NCI-H526 treated with DMSO at 0.1 percent for 48 hours (cell line): ENCODE measurements around the gene EMILIN2.
A peak's percentile ranks its signal among the peaks of the same experiment; 100 is the strongest.
"Not testable (repeated sequence)": the region's sequence is repeated elsewhere in the genome, so short reads cannot be mapped to it uniquely, and the experiment has no call there.

Experiments
- DNase-seq: peaks from one replicate; lab custom pipeline; 2025; lab: John Stamatoyannopoulos, UW

Gene EMILIN2

DNA sequence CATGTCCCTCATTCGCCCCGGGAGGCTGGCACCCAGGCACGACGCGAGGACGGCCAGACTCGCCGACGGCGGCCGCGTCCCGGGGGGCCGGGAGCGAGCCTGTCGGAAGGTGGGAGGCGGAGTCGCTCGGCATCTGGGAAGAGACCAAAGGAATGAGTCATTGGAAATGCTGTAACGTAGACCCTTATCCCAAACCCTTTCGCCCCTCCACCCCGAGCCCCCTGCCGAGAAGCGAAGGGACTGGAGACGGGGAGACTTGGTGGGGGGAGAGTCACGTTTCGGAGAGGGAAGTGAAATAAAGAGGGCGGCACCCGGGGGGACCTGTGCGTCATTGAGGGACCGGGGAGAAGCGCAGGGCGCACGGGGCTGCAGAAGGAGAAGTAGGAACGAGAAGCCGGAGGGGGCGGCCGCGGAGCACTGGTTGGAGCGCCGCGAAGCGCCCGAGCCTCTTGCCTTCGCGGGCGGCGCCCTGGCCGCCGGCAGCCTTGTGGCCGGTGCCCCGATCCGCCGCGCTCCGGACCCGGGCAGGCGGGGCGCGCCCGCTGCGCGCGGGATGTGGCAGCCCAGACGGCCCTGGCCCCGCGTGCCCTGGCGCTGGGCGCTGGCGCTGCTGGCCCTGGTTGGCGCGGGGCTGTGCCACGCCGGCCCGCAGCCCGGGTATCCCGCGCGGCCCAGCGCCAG lies at the start of gene EMILIN2:
TSS of gene EMILIN2 (plus strand) at position 371 of the 681 bp plus-strand sequence. CDS start at position 554, 183 bp downstream.
- no peak for DNase-seq

DNA sequence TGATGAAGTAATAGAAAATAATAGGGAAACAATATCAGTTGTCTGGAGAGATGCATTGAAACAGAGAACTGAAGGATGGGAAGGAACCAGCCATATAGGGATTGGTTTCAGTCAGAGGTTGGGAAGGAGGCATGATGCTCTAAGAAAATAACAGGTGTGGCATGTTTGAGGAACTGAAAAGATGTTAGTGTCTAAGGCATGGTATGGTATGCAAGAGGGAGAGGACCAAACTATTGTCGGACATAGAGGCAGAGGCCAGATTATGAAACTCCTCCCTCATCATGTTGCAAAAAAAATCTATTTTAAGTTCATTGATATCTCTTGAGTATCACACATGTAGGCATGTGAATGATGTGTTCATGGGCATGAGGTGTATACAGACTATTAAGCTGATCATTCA lies 48.9 kb upstream of the EMILIN2 start:
- DNase-seq: no peak

DNA sequence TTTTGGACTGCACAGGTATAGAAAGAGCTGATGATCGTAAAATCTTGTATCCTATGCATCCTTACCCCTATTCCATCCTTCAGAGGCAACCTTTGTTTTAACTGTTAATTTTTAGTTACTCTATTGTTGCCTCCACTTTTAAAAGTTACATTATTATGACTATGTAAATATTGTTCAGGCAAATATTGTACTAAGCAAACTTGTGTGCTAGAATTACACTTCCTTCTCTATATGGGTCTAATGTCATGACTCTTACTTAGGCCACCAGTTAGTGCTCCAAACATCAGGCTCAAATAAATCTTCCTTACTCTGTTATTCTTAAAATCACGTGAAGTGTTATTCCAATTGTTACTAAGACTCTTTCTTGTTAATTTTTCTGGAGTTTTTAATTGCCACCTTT lies 47.4 kb upstream of the EMILIN2 start:
- DNase-seq: peak; percentile 3

DNA sequence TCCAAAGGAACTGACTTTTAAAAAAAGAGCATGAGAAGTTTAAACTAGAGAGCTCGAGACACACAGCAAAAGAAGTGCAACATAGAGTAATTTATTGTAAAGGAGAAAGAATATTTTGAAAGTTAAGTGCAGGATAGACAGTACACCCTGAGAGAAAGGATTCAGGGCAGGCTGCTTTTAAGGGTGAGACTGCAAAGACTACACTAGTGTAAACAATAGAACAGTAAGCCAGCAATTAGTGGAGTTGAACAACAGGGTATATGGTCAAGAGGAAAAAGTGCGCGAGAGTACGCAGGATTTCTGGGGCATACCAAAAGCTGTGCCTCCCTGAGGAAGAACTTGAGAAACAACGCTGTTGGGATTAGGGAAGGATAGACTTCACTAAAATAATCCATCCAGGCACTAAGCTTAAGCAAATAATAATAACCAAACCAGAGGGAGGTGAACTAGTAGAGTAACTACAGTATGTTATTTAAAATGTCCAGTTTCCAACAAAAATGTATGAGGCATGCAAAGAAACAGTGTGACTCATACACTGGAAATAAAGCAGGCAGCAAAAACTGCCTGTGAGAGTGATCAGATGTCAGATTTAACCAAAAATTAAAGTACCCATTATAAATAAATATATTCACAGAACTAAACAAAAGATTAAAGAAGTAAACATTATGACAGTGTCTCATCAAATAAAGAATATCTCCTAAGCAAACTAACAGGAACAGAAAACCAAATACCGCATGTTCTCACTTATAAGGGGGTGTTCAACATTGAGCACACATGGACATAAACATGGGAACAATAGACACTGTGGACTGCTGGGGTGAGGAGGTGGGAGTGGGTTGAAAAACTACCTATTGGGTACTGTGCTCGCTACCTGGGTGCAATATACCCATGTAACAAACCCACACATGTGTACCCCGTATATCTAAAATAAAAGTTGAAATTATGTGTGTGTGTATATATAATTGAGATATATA lies 40.5 kb upstream of the EMILIN2 start:
- no peak for DNase-seq

DNA sequence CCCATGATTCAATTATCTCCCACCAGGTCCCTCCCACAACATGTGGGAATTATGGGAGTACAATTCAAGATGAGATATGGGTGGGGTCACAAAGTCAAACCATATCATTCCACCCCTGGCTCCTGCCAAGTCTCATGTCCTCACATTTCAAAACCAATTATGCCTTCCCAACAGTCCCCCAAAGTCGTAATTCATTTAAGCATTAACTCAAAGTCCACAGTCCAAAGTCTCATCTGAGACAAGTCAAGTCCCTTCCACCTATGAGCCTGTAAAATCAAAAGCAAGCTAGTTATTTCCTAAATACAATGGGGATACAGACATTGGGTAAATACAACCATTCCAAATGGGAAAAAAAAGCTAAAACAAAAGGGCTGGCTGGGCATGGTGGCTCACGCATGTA lies 38.2 kb upstream of the EMILIN2 start:
- DNase-seq: not testable (repeated sequence)

DNA sequence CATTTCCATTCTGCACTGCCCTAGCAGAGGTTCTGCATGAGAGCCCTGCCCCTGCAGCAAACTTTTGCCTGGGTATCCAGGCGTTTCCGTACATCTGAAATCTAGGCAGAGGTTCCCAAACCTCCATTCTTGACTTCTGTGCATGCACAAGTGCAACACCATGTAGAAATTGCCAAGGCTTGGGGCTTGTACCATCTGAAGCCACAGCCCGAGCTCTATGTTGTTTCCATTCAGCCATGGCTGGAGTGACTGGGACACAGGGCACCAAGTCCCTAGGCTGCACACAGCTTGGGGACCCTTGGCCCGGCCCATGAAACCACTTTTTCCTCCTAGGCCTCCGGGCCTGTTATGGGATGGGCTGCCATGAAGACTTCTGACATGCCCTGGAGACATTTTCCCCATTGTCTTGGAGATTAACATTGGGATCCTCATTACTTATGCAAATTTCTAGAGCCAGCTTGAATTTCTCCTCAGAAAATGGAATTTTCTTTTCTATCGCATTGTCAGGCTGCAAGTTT lies 37.1 kb upstream of the EMILIN2 start:
- DNase-seq: not testable (repeated sequence)

DNA sequence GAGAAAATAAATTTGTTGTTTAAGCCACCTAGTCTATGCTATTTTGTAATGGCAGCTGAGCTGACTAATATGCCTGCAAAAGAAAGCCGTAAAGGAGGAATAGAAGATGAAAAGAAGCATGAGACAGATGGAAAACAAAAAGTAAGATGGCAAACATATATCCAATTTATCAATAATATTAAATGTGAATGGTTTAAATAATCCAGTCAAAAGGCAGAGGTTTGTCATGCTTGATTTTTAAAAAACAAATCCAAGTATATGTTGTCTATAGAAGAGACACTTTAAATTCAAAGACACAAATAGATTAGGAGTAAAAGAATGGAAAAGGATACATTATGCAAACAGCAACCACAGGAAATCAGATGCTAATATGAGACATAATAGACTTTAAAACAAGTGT lies 35.4 kb upstream of the EMILIN2 start:
- no peak for DNase-seq

DNA sequence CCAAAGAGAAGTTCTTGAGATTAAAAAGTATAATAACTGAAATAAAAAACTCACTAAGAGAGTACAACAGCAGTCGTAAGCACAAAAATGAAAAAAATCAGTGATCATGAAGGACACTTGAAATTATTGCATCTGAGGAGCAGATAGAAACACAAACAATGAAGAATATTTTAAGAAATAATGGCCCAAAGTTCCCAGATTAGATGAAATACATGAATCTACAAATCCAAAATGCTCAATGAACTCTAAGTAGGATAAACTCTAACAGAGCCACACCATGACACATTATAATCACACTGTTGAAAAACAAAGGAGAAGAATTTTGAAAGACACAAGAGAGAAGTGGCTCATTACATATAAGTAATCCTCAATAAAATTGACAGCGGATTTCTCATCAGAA lies 31.9 kb upstream of the EMILIN2 start:
- DNase-seq: no peak

DNA sequence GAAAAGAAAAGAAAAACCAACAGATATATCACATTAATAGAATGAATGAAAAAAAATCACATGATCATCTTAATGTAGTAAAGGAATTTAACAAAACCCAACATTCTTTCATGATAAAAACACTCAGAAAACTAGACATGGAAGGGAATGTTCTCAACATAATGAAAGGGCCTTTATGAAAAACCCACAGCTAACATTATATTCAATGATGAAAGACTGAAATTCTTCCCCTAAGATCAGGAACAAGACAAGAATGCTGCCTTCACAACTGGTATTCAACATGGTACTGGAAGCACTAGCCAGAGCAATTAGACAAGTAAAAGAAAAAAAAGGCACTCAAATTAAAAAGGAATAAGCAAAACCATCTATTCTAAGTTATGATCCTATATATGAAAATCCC lies 28.5 kb upstream of the EMILIN2 start:
- DNase-seq: no peak

DNA sequence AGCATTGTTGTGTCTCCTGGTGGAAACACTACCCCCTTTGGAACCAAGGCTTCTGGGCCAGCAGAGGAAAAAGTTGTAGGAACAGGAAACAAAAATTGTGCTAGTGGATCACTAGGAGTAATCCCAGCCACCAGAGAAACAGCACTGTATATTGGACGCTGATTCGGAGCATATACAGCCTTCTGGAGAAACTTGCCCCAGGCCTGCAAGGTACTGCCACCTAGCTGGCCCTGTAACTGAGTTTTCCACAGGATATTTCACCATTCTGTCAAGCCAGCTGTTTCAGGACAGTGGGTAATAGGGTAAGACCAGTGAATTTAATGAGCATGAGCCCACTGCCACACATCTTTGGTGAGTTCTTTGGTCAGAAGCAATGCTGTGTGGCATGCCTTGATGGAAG lies 25.1 kb upstream of the EMILIN2 start:
- no peak for DNase-seq

DNA sequence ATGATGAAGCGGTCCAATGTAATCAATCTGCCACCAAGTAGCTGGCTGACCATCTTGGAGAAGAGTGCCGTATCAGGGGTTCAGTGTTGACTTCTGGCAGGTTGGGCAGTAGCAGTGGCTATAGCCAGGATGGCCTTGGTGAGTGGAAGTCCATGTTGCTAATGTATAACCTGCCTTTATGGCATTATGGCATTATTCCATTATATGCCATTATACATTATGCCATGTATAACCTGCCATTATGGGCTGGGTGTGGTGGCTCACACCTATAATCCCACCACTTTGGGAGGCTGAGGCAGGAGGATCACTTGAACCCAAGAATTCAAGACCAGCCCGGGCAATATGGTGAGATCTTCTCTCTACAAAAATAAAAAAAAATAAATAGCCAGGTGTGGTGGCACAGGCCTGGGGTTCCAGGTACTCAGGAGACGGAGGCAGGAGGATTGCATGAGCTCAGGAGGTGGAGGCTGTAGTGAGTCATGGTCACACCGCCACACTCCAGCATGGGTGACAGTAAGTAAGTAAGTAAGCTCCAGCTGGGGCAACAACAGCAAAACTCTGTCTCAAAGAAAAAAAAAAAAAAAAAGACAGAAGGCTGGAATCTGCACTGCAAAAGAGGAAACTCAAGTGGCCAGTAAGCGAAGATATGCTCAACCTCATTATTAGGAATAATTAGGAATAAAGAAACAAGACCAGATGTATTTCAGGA lies 24.4 kb upstream of the EMILIN2 start:
- DNase-seq: no peak

DNA sequence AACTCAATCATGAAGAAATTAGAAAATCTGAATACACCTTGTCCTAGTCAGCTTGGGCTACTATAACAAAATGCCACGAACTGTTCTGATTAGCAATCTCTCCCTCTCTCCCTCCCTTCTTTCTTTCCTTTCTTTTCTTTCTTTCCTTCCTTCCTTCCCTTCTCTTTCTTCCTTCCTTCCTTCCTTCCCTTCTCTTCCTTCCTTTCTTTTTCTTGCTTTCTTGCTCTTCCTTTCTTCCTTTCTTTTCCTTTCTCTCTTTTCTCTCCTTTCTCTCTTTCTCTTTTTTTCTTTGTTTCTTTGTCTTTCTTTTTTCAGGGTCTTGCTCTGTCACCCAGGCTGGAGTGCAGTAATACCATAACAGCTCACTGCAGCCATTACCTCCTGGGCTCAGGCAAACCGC lies 23.6 kb upstream of the EMILIN2 start:
- DNase-seq: no peak

DNA sequence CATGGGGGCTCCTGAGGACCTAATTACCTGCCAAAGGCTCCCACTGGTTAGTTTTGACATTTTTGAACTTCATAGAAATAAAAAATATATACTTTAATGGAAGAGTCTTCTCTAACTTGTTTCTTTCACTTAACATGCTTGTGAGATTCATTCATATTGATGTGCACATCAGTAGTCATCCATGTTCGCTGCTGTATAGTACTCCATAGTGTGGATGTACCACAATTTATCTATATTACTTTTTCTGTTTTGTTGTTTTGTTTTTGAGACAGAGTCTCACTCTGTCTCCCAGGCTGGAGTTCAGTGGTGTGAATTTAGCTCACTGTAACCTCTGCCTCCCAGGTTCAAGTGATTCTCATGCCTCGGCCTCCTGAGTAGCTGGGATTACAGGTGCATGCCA lies 22.8 kb upstream of the EMILIN2 start:
- DNase-seq: no peak

DNA sequence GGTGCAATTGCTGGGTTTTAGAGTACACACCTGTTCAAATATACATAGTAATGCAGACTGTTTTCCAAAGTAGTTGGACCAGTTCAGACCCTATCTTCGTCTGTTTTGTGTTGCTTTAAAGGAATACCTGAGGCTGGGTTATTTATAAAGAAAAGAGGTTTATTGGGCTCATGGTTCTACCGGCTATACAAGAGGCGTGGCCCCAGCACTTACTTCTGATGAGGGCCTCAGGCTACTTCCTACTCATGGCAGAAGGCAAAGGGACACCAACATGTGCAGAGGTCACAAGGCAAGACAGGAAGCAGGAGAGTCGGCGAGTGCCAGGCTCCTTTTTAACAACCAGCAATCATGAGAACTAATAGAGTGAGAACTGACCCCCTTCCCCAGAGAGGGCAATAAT lies 21.9 kb upstream of the EMILIN2 start:
- no peak for DNase-seq

DNA sequence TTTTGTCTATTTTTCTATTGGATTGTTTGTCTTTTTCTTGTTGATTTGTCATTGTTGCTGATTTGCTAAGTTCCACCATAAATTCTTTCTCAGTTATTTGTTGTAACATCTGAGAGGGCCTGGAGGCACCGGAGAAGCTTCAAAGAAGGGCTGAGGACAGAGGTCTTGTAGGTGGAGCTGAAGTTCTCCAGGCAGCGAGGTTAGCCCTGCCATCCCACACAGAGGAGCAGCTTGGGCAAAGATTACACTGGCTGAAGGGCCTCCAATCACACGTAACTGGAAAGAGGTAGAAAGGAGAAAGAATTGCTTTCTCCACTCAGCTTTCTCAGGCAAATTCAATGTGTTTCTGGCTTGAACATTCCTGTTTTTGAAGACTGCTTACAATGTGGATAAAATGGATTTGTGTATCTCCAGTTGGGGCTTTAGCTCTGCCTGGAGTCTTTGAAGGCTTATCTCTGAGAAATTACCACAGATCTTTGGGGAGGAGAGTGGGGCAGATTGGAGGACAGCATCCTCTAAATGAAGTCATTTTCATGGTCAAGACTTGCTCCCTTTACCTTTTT lies 21.1 kb upstream of the EMILIN2 start:
- no peak for DNase-seq

DNA sequence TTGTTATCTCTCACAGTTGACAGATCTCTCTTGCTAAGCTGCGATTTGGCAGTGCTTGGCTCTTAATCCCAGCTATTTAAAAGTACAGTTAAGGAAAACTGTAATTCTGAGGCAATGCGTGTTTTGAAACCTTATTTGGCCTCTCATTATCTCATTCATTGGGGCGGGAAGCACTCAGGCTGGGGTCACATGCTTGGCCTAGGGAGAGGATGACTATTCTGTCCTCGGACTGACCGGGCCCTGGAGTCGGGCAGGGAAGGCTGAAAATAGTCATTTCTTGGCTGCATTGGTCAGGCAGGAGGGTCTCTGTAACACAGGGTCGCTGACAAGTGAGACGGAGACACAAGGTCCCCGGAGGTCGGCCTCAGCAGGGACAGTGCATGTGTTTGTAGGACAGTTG lies 20.2 kb upstream of the EMILIN2 start:
- DNase-seq: no peak

DNA sequence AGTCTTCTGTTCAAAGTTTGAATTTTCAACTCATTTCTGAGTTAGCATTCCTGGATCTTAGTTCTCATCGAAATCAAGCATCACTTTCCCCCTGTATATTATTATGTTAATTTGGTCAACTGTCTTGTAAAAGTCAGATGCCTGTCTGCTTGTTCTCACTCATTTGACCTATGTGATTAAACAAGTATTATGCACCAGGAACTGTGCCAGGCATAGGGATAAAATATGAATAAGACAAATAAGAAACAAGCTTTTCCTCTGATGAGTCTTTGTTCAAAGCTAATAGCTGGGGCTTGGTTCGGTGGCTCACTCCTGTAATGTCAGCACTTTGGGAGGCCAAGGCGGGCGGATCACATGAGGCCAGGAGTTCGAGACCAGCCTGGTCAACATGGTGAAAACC lies 19.7 kb upstream of the EMILIN2 start:
- no peak for DNase-seq

DNA sequence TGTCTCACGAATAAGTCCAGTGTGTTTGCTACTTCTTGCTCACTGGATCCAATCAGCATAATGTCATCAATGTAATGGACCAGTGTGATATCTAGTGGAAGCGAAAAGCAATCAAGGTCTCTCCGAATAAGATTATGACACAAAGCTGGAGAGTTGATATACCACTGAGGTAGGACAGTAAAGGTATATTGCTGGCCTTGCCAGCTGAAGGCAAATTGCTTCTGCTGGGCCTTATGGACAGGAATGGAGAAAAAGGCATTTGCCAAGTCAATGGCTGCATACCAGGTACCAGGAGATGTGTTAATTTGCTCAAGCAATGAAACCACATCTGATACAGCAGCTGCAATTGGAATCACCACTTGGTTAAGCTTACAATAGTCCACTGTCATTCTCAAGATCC lies 10.7 kb upstream of the EMILIN2 start:
- DNase-seq: not testable (repeated sequence)

DNA sequence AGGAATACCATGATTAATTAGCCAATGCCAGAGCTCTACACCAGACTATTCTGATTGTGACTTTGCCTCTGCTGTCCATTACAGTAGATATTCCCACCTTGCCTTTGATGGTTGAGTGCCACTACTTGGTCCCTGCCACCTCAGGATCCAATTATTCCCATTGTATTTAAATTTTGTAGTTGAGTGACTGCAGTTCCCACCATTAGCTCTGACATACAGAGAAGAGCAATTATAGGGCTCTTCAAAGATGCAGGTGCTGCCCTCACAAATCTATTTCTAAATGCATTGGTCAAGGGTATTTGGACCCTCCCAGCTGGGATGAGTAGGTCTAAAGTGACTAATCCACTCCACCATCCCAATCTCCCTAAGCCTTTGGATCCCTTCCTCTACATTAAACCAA lies 9.5 kb upstream of the EMILIN2 start:
- not testable (repeated sequence) for DNase-seq

DNA sequence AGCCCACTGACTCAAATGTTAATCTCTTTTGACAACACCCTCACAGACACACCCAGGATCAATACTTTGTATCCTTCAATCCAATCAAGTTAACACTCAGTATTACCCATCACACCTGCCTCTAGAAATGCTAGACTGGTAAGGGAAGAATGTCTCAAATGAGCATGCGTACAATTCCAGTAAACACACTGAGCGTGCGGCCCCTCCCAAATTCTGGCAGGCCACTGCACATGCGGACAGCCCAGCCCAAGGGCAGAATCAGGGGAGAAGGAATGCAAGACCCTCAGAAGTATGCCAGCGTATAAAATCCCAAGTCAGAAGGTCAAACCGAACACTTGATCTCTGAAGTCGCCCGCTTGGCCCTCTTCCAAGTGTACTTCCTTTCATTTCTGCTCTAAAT lies 7.6 kb upstream of the EMILIN2 start:
- no peak for DNase-seq

DNA sequence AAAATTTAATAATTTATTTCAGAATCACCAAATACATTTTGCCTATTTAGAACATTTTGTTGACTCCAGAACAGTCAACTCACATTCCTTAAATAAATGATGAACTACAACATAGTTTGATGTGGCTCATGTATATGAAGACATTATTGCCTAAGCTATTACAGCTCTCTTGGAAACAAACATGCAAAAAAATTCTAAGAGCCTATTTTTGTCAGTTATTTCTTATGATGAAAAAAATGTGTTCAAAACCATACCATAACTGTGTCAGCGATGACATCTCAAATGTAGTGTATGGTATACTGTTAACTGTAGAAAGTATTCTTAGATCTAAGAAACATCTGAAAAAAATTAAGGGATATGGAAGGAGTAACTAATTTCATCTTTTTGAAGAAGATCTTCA lies 6.3 kb upstream of the EMILIN2 start:
- DNase-seq: no peak

DNA sequence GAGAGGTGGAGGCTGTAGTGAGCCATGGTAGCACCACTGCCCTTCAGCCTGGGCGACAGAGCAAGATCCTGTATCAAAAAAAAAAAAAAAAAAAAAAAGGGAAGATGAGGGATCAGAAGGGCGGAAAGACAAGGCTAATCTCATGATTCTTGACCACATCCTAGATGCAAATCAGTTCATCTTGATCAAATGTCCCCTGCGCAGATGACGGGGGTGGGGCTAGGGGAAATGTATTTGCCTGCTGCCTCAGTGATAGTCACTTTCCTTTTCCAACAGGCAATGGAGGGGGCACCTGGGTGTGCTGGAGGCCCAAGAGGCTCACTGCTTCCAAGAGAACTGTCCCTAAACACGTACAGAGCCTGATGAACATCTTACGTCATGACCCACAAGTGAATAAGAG lies 3.7 kb upstream of the EMILIN2 start:
- DNase-seq: no peak
